Measurements from ENCODE around the gene DNA2. TPM values are rescaled to one million over a fixed set of nuclear protein-coding genes. Genes with fewer than 3 reads are reported as not detected.
"Not testable (repeated sequence)": the region's sequence is repeated elsewhere in the genome, so short reads cannot be mapped to it uniquely, and the experiment has no call there.

The DNA2 gene
- total RNA-seq: 10 to 100 TPM; 33.4 to 40.3 TPM

- Mint-ChIP-seq H3K27ac (peak within 1 kb of the TSS; percentile 94), H3K27me3 (ENCODE audit: low read depth) (no peaks in the 10 kb centered on the region), H3K4me1 (ENCODE audit: low read depth) (peaks cover 33% of the 10 kb centered on the region), H3K4me3 (peak within 1 kb of the TSS; percentile 95 to 99), H3K9me3 (no peaks in the 10 kb centered on the region), H3K36me3 (ENCODE audit: insufficient read depth in 2 of 2) (peaks cover 4 to 16% of the 10 kb centered on the region in 2 donors)
- DNase-seq (peak; percentile 84 to 85), ATAC-seq (replicated peaks in 1 of 2) (peak; percentile 95 to 96)
These were observed at the start of gene DNA2 for GRCh38 chr10:68471586-68472408. DNA2 (minus strand) TSS chr10:68471973; CDS start chr10:68471864, 109 bp downstream.

GRCh38 chr10:68518609-68519008 is 46.8 kb upstream of the DNA2 start:
- H3K27ac Mint-ChIP-seq; DNase-seq; H3K27me3 Mint-ChIP-seq (ENCODE audit: low read depth); H3K4me3 Mint-ChIP-seq; ATAC-seq (replicated peaks in 1 of 2); H3K9me3 Mint-ChIP-seq; H3K4me1 Mint-ChIP-seq (ENCODE audit: low read depth); H3K36me3 Mint-ChIP-seq (ENCODE audit: insufficient read depth in 2 of 2): not testable (repeated sequence)

- peaks cover 0 to 3% of the 10 kb centered on the region in 2 donors for H3K36me3 Mint-ChIP-seq (ENCODE audit: insufficient read depth in 2 of 2)
- no peaks in the 10 kb centered on the region for H3K9me3 Mint-ChIP-seq
- no peak for DNase-seq
- H3K4me3 Mint-ChIP-seq: no peak overlapping the region
- ATAC-seq (replicated peaks in 1 of 2): no peak
- H3K4me1 Mint-ChIP-seq (ENCODE audit: low read depth): no peaks in the 10 kb centered on the region
- H3K27me3 Mint-ChIP-seq (ENCODE audit: low read depth): no peaks in the 10 kb centered on the region
- H3K27ac Mint-ChIP-seq: peak overlapping the region; percentile 14
These were observed 45.4 kb upstream of the DNA2 start for GRCh38 chr10:68517188-68517587.

- Mint-ChIP-seq H3K27ac (peak overlapping the region; percentile 14), H3K36me3 (ENCODE audit: insufficient read depth in 2 of 2) (peaks cover 0 to 3% of the 10 kb centered on the region in 2 donors), H3K4me1 (ENCODE audit: low read depth) (no peaks in the 10 kb centered on the region), H3K9me3 (no peaks in the 10 kb centered on the region), H3K27me3 (ENCODE audit: low read depth) (no peaks in the 10 kb centered on the region), H3K4me3 (no peak overlapping the region)
- no peak for ATAC-seq (replicated peaks in 1 of 2)
- DNase-seq: no peak
These were observed 45.0 kb upstream of the DNA2 start for GRCh38 chr10:68516766-68517165.

- DNase-seq; H3K9me3 Mint-ChIP-seq; H3K4me1 Mint-ChIP-seq (ENCODE audit: low read depth); ATAC-seq (replicated peaks in 1 of 2); H3K27me3 Mint-ChIP-seq (ENCODE audit: low read depth); H3K4me3 Mint-ChIP-seq; H3K27ac Mint-ChIP-seq; H3K36me3 Mint-ChIP-seq (ENCODE audit: insufficient read depth in 2 of 2): not testable (repeated sequence)
These were observed 44.4 kb upstream of the DNA2 start for GRCh38 chr10:68516216-68516615.

GRCh38 chr10:68508090-68508489 is 36.3 kb upstream of the DNA2 start:
- H3K4me3 Mint-ChIP-seq: no peak overlapping the region

GRCh38 chr10:68506411-68506810 is 34.6 kb upstream of the DNA2 start:
- no peaks in the 10 kb centered on the region for H3K36me3 Mint-ChIP-seq (ENCODE audit: insufficient read depth in 2 of 2)
- ATAC-seq (replicated peaks in 1 of 2): no peak
- H3K4me3 Mint-ChIP-seq: no peak overlapping the region
- no peak for DNase-seq
- no peaks in the 10 kb centered on the region for H3K27me3 Mint-ChIP-seq (ENCODE audit: low read depth)
- no peaks in the 10 kb centered on the region for H3K9me3 Mint-ChIP-seq
- no peak overlapping the region for H3K27ac Mint-ChIP-seq
- H3K4me1 Mint-ChIP-seq (ENCODE audit: low read depth): no peaks in the 10 kb centered on the region

More at GRCh38 chr10:68508090-68508489, 36.3 kb upstream of the DNA2 start:
- no peak for ATAC-seq (replicated peaks in 1 of 2)
- Mint-ChIP-seq H3K9me3 (no peaks in the 10 kb centered on the region), H3K27ac (no peak overlapping the region), H3K4me1 (ENCODE audit: low read depth) (no peaks in the 10 kb centered on the region), H3K36me3 (ENCODE audit: insufficient read depth in 2 of 2) (no peaks in the 10 kb centered on the region), H3K27me3 (ENCODE audit: low read depth) (no peaks in the 10 kb centered on the region)
- DNase-seq: no peak

- no peak for ATAC-seq (replicated peaks in 1 of 2)
- Mint-ChIP-seq H3K4me3 (no peak overlapping the region), H3K4me1 (ENCODE audit: low read depth) (no peaks in the 10 kb centered on the region), H3K27ac (no peak overlapping the region), H3K9me3 (no peaks in the 10 kb centered on the region), H3K27me3 (ENCODE audit: low read depth) (no peaks in the 10 kb centered on the region), H3K36me3 (ENCODE audit: insufficient read depth in 2 of 2) (peaks cover 1 to 8% of the 10 kb centered on the region in 2 donors)
- DNase-seq: no peak
These were observed 31.1 kb upstream of the DNA2 start for GRCh38 chr10:68502846-68503245.

- peaks cover 1 to 8% of the 10 kb centered on the region in 2 donors for H3K36me3 Mint-ChIP-seq (ENCODE audit: insufficient read depth in 2 of 2)
- H3K27me3 Mint-ChIP-seq (ENCODE audit: low read depth): no peaks in the 10 kb centered on the region
- no peak overlapping the region for H3K27ac Mint-ChIP-seq
- no peaks in the 10 kb centered on the region for H3K4me1 Mint-ChIP-seq (ENCODE audit: low read depth)
- no peak overlapping the region for H3K4me3 Mint-ChIP-seq
- DNase-seq: no peak
- H3K9me3 Mint-ChIP-seq: no peaks in the 10 kb centered on the region
- no peak for ATAC-seq (replicated peaks in 1 of 2)
These were observed 29.9 kb upstream of the DNA2 start for GRCh38 chr10:68501691-68502090.

GRCh38 chr10:68499544-68499943 is 27.8 kb upstream of the DNA2 start:
- Mint-ChIP-seq H3K4me3 (no peak overlapping the region), H3K36me3 (ENCODE audit: insufficient read depth in 2 of 2) (peaks cover 1 to 8% of the 10 kb centered on the region in 2 donors), H3K4me1 (ENCODE audit: low read depth) (no peaks in the 10 kb centered on the region), H3K27ac (no peak overlapping the region), H3K9me3 (no peaks in the 10 kb centered on the region), H3K27me3 (ENCODE audit: low read depth) (no peaks in the 10 kb centered on the region)
- no peak for DNase-seq
- ATAC-seq (replicated peaks in 1 of 2): no peak

GRCh38 chr10:68496072-68496471 is 24.3 kb upstream of the DNA2 start:
- H3K27me3 Mint-ChIP-seq (ENCODE audit: low read depth): no peaks in the 10 kb centered on the region
- no peak overlapping the region for H3K4me3 Mint-ChIP-seq
- DNase-seq (no peak), ATAC-seq (replicated peaks in 1 of 2) (no peak)
- peaks cover 1 to 10% of the 10 kb centered on the region in 2 donors for H3K36me3 Mint-ChIP-seq (ENCODE audit: insufficient read depth in 2 of 2)
- no peak overlapping the region for H3K27ac Mint-ChIP-seq
- H3K4me1 Mint-ChIP-seq (ENCODE audit: low read depth): no peaks in the 10 kb centered on the region
- no peaks in the 10 kb centered on the region for H3K9me3 Mint-ChIP-seq

- DNase-seq (no peak), ATAC-seq (replicated peaks in 1 of 2) (no peak)
- no peaks in the 10 kb centered on the region for H3K4me1 Mint-ChIP-seq (ENCODE audit: low read depth)
- no peaks in the 10 kb centered on the region for H3K9me3 Mint-ChIP-seq
- H3K36me3 Mint-ChIP-seq (ENCODE audit: insufficient read depth in 2 of 2): peaks cover 4 to 6% of the 10 kb centered on the region in 2 donors
- H3K4me3 Mint-ChIP-seq: no peak overlapping the region
- H3K27ac Mint-ChIP-seq: no peak overlapping the region
- H3K27me3 Mint-ChIP-seq (ENCODE audit: low read depth): no peaks in the 10 kb centered on the region
These were observed 20.3 kb upstream of the DNA2 start for GRCh38 chr10:68492118-68492517.

- no peak for DNase-seq
- Mint-ChIP-seq H3K36me3 (ENCODE audit: insufficient read depth in 2 of 2) (peaks cover 6 to 8% of the 10 kb centered on the region in 2 donors), H3K27ac (no peak overlapping the region), H3K4me1 (ENCODE audit: low read depth) (no peaks in the 10 kb centered on the region), H3K9me3 (no peaks in the 10 kb centered on the region), H3K4me3 (no peak overlapping the region), H3K27me3 (ENCODE audit: low read depth) (no peaks in the 10 kb centered on the region)
- peak; percentile 18 to 44 for ATAC-seq (replicated peaks in 1 of 2)
These were observed 18.1 kb upstream of the DNA2 start for GRCh38 chr10:68489919-68490318.

GRCh38 chr10:68474021-68474420 is 2.2 kb upstream of the DNA2 start:
- no peak overlapping the region for H3K27ac Mint-ChIP-seq
- ATAC-seq (replicated peaks in 1 of 2): no peak
- H3K4me1 Mint-ChIP-seq (ENCODE audit: low read depth): peaks cover 28% of the 10 kb centered on the region
- H3K9me3 Mint-ChIP-seq: no peaks in the 10 kb centered on the region
- H3K36me3 Mint-ChIP-seq (ENCODE audit: insufficient read depth in 2 of 2): peaks cover 2 to 5% of the 10 kb centered on the region in 2 donors
- no peaks in the 10 kb centered on the region for H3K27me3 Mint-ChIP-seq (ENCODE audit: low read depth)
- no peak overlapping the region for H3K4me3 Mint-ChIP-seq
- DNase-seq: no peak
